SK-N-SH (cell line): ENCODE data around the gene AP3S2.
"Not testable (repeated sequence)": the region's sequence is repeated elsewhere in the genome, so short reads cannot be mapped to it uniquely, and the experiment has no call there.

Experiments used
- CTCF ChIP-seq: fragments of 200-600 bp; sonication (generic); IDR thresholded peaks from 2 replicates; pipeline ENCODE4 v1.6.1; 2017; ENCODE audit warnings: antibody characterized with exemption, mild to moderate bottlenecking, moderate library complexity
- ELF1 ChIP-seq: IDR thresholded peaks from 2 replicates; pipeline ENCODE4 v1.4.0; 2012
- FOXJ3 ChIP-seq: sonication (generic); formaldehyde crosslinking; IDR thresholded peaks from 2 replicates; pipeline ENCODE4 v1.5.1; 2020; ENCODE audit warnings: mild to moderate bottlenecking, missing genetic modification reagents
- GABPA ChIP-seq: IDR thresholded peaks from 2 replicates; pipeline ENCODE4 v1.4.0; 2012; ENCODE audit warnings: low read depth, mild to moderate bottlenecking
- POLR2AphosphoS5 ChIP-seq: IDR thresholded peaks from 2 replicates; pipeline ENCODE4 v1.6.1; 2012; ENCODE audit warnings: low read depth, low read length
- TAF1 ChIP-seq: IDR thresholded peaks from 2 replicates; pipeline ENCODE4 v1.6.1; 2012; ENCODE audit warnings: low read depth, mild to moderate bottlenecking, low read length, moderate library complexity, borderline replicate concordance
- YY1 ChIP-seq: IDR thresholded peaks from 2 replicates; pipeline ENCODE4 v1.4.0; 2012; ENCODE audit warnings: low read depth, mild to moderate bottlenecking
- TF ChIP-seq, protein P1 (sequence below): IDR thresholded peaks from 2 replicates; pipeline ENCODE4 v1.4.0; 2012; ENCODE audit warnings: low read depth
- TF ChIP-seq, protein P2 (sequence below): IDR thresholded peaks from 2 replicates; pipeline ENCODE4 v1.6.1; 2012; ENCODE audit warnings: mild to moderate bottlenecking, low read depth, low read length, moderate library complexity

DNA sequence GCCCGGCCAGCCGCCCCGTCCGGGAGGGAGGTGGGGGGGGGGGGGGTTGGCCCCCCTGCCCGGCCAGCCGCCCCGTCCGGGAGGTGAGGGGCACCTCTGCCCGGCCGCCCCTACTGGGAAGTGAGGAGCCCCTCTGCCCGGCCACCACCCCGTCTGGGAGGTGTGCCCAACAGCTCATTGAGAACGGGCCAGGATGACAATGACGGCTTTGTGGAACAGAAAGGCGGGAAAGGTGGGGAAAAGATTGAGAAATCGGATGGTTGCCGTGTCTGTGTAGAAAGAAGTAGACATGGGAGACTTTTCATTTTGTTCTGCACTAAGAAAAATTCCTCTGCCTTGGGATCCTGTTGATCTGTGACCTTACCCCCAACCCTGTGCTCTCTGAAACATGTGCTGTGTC lies 38.9 kb downstream of the AP3S2 start:
- TF ChIP-seq ELF1; CTCF; FOXJ3 (CRISPR knock-in tag); GABPA; YY1; TAF1; POLR2AphosphoS5: not testable (repeated sequence)
- TF ChIP-seq, protein P1, sequence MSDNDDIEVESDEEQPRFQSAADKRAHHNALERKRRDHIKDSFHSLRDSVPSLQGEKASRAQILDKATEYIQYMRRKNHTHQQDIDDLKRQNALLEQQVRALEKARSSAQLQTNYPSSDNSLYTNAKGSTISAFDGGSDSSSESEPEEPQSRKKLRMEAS: not testable (repeated sequence)
- TF ChIP-seq, protein P2, sequence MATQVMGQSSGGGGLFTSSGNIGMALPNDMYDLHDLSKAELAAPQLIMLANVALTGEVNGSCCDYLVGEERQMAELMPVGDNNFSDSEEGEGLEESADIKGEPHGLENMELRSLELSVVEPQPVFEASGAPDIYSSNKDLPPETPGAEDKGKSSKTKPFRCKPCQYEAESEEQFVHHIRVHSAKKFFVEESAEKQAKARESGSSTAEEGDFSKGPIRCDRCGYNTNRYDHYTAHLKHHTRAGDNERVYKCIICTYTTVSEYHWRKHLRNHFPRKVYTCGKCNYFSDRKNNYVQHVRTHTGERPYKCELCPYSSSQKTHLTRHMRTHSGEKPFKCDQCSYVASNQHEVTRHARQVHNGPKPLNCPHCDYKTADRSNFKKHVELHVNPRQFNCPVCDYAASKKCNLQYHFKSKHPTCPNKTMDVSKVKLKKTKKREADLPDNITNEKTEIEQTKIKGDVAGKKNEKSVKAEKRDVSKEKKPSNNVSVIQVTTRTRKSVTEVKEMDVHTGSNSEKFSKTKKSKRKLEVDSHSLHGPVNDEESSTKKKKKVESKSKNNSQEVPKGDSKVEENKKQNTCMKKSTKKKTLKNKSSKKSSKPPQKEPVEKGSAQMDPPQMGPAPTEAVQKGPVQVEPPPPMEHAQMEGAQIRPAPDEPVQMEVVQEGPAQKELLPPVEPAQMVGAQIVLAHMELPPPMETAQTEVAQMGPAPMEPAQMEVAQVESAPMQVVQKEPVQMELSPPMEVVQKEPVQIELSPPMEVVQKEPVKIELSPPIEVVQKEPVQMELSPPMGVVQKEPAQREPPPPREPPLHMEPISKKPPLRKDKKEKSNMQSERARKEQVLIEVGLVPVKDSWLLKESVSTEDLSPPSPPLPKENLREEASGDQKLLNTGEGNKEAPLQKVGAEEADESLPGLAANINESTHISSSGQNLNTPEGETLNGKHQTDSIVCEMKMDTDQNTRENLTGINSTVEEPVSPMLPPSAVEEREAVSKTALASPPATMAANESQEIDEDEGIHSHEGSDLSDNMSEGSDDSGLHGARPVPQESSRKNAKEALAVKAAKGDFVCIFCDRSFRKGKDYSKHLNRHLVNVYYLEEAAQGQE: not testable (repeated sequence)
